WTC11 (cell line): ENCODE measurements around the gene SNRPA.
"Not testable (repeated sequence)": the region's sequence is repeated elsewhere in the genome, so short reads cannot be mapped to it uniquely, and the experiment has no call there.

Source experiments
- CTCF ChIP-seq: fragments of 200-600 bp; IDR thresholded peaks from 2 replicates; pipeline ENCODE4 v1.8.0; 2022; ENCODE audit warnings: antibody characterized with exemption
- ERG ChIP-seq: fragments of 250-450 bp; sonication (Bioruptor Pico); IDR thresholded peaks from 2 replicates; pipeline ENCODE4 v1.8.0; 2021; ENCODE audit warnings: mild to moderate bottlenecking
- ESRRA ChIP-seq: sonication (generic); formaldehyde crosslinking; IDR thresholded peaks from 2 replicates; pipeline ENCODE4 v1.8.1; 2022; ENCODE audit warnings: mild to moderate bottlenecking, missing genetic modification reagents, borderline replicate concordance
- FOXK1 ChIP-seq: sonication (generic); formaldehyde crosslinking; IDR thresholded peaks from 2 replicates; pipeline ENCODE4 v1.8.0; 2022; ENCODE audit warnings: mild to moderate bottlenecking, moderate library complexity, missing genetic modification reagents
- HMGXB4 ChIP-seq: sonication (generic); formaldehyde crosslinking; IDR thresholded peaks from 2 replicates; pipeline ENCODE4 v1.8.1; 2023; ENCODE audit warnings: mild to moderate bottlenecking, moderate library complexity, missing genetic modification reagents
- SMAD3 ChIP-seq: sonication (generic); formaldehyde crosslinking; IDR thresholded peaks from 2 replicates; pipeline ENCODE4 v1.8.0; 2022; ENCODE audit warnings: missing genetic modification reagents, mild to moderate bottlenecking, borderline replicate concordance
- SMAD4 ChIP-seq: sonication (generic); formaldehyde crosslinking; IDR thresholded peaks from 2 replicates; pipeline ENCODE4 v1.8.0; 2022; ENCODE audit warnings: mild to moderate bottlenecking, missing genetic modification reagents
- TEAD4 ChIP-seq: sonication (generic); formaldehyde crosslinking; IDR thresholded peaks from 2 replicates; pipeline ENCODE4 v1.8.0; 2022; ENCODE audit warnings: mild to moderate bottlenecking, missing genetic modification reagents
- USF1 ChIP-seq: sonication (generic); formaldehyde crosslinking; IDR thresholded peaks from 2 replicates; pipeline ENCODE4 v1.8.0; 2022; ENCODE audit warnings: mild to moderate bottlenecking, missing genetic modification reagents
- USF2 ChIP-seq: sonication (generic); formaldehyde crosslinking; IDR thresholded peaks from 2 replicates; pipeline ENCODE4 v1.8.1; 2023; ENCODE audit warnings: mild to moderate bottlenecking, missing genetic modification reagents, moderate library complexity
- ZNF396 ChIP-seq: fragments of 250-450 bp; sonication (Bioruptor Pico); IDR thresholded peaks from 2 replicates; pipeline ENCODE4 v1.8.0; 2021; ENCODE audit warnings: mild to moderate bottlenecking, moderate library complexity, borderline replicate concordance
- TF ChIP-seq, protein P1 (sequence below): sonication (generic); formaldehyde crosslinking; IDR thresholded peaks from 2 replicates; pipeline ENCODE4 v1.8.1; 2022; ENCODE audit warnings: low read depth, missing genetic modification reagents, borderline replicate concordance

- not testable (repeated sequence) for TF ChIP-seq CTCF; FOXK1 (CRISPR knock-in tag); HMGXB4; USF2 (CRISPR knock-in tag); USF1; ZNF396 (CRISPR knock-in tag); ERG (CRISPR knock-in tag); SMAD3 (CRISPR knock-in tag); SMAD4 (CRISPR knock-in tag); TEAD4 (CRISPR knock-in tag); ESRRA
- TF ChIP-seq, protein P1, sequence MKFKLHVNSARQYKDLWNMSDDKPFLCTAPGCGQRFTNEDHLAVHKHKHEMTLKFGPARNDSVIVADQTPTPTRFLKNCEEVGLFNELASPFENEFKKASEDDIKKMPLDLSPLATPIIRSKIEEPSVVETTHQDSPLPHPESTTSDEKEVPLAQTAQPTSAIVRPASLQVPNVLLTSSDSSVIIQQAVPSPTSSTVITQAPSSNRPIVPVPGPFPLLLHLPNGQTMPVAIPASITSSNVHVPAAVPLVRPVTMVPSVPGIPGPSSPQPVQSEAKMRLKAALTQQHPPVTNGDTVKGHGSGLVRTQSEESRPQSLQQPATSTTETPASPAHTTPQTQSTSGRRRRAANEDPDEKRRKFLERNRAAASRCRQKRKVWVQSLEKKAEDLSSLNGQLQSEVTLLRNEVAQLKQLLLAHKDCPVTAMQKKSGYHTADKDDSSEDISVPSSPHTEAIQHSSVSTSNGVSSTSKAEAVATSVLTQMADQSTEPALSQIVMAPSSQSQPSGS (CRISPR knock-in tag) = not testable (repeated sequence)
Measured at GRCh38 chr19:40784146-40784545, 33.1 kb downstream of the SNRPA start.
